Suprapubic skin (tissue), 3 donors: ENCODE results near the gene ZNF302.
"Not testable (repeated sequence)": the region's sequence is repeated elsewhere in the genome, so short reads cannot be mapped to it uniquely, and the experiment has no call there.

ENCODE experiments used
- POLR2AphosphoS5 ChIP-seq, 3 donors: sonication (generic); formaldehyde crosslinking; IDR thresholded peaks; one replicate each; pipeline ENCODE4 v1.6.1; 2017; ENCODE audit warnings: antibody characterized with exemption in 3 of 3
- TF ChIP-seq, protein P1 (sequence below), 2 donors: fragments of 200-600 bp in 1 of 2; fragments of 450-650 bp in 1 of 2; sonication (generic) in 1 of 2; IDR thresholded peaks; one replicate each; pipeline ENCODE4 v1.5.1; 2016 to 2019; ENCODE audit warnings: antibody characterized with exemption in 2 of 2, mild to moderate bottlenecking in 1 of 2, moderate library complexity in 1 of 2

DNA sequence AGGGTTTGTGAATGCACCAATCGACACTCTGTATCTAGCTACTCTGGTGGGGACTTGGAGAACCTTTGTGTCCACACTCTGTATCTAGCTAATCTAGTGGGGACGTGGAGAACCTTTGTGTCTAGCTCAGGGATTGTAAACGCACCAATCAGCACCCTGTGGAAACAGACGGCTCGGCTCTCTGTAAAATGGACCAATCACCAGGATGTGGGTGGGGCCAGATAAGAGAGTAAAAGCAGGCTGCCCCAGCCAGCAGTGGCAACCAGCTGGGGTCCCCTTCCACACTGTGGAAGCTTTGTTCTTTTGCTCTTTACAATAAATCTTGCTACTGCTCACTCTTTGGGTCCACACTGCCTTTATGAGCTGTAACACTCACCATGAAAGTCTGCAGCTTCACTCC lies 8.8 kb upstream of the ZNF302 start:
- TF ChIP-seq, protein P1, sequence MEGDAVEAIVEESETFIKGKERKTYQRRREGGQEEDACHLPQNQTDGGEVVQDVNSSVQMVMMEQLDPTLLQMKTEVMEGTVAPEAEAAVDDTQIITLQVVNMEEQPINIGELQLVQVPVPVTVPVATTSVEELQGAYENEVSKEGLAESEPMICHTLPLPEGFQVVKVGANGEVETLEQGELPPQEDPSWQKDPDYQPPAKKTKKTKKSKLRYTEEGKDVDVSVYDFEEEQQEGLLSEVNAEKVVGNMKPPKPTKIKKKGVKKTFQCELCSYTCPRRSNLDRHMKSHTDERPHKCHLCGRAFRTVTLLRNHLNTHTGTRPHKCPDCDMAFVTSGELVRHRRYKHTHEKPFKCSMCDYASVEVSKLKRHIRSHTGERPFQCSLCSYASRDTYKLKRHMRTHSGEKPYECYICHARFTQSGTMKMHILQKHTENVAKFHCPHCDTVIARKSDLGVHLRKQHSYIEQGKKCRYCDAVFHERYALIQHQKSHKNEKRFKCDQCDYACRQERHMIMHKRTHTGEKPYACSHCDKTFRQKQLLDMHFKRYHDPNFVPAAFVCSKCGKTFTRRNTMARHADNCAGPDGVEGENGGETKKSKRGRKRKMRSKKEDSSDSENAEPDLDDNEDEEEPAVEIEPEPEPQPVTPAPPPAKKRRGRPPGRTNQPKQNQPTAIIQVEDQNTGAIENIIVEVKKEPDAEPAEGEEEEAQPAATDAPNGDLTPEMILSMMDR (IDR thresholded peaks at IDR 0.05): not testable (repeated sequence)
- not testable (repeated sequence) for TF ChIP-seq POLR2AphosphoS5 (IDR thresholded peaks at IDR 0.05)
